Measurements from ENCODE around the gene PUM1.

DNA sequence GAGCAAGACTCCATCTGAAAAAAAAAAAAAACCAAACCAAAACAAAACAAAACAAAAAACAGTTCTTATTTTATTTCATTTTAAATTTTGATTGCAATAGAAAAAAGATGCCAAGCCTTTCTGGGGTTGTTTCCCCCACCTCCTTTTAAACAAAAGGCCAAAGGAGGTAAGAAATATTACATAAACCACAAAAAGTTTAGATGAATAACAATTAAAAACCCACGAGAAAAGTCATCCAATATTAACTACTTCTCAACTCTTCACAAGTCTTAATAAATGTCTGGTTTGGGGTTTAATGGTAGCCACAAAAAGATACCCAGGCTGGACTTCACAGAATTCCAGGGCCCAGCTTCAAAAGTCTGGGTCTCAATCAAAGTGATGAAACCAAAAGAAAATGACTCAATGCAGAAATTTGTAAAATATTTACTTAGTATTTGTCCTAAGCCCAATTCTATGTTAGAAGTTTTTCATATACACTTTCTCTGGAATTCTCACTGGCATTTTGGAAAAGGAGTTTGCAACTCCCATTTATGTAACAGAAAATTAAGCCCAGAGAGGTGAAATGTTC, 110.0 kb downstream of the PUM1 start:
- TF ChIP-seq CTCF (IDR thresholded peaks at IDR 0.05) = no peak
- TF ChIP-seq POLR2A (IDR thresholded peaks at IDR 0.05) = no peak
